GM18873 (cell line): Measurements from ENCODE around the gene ABHD4.
"Not testable (repeated sequence)": the region's sequence is repeated elsewhere in the genome, so short reads cannot be mapped to it uniquely, and the experiment has no call there.

Experiments
- ATAC-seq: cut with Tn5 transposase; IDR thresholded peaks from one replicate; pipeline ENCODE4 v1.9.1; 2021; ENCODE audit warnings: mild to moderate bottlenecking, moderate library complexity, moderate number of reproducible peaks; ENCODE audit not compliant: unreplicated experiment, low FRiP score

ABHD4 gene

DNA sequence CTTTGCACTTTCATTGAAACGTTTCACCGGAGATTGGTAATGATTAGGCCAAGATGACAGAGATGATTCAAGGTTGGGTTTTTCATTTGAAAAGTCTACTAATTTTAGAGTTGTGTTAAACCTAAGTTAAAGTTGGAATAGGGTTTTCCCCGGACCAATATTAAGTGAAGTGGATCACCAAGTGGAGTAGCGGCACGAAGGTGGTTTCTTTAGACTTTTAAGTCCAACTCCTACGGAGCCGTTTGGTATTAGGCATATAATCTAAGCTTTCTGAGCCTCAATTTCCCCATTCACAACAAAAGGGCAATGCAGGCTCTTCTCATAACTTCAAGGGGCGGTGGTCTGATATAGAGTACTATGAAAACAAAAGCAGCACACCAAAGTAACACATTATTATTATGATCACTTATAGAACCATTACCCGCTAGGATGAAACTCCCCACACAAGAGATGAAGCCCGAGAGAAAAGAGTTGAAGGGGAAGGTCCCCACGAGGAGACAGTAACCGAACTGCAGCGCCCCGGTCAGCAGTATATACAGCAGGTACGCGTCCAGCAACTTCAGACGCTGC is 9.5 kb upstream of the ABHD4 start:
- ATAC-seq, result no peak

GRCh38 chr14:22589096-22589839 is 8.8 kb upstream of the ABHD4 start, which contains the start of gene DAD1:
DAD1 (minus strand) TSS chr14:22589224; CDS start chr14:22589157, 67 bp downstream.
- peak; percentile 92 for ATAC-seq

GRCh38 chr14:22593189-22593588 is 4.9 kb upstream of the ABHD4 start:
- ATAC-seq, result no peak

DNA sequence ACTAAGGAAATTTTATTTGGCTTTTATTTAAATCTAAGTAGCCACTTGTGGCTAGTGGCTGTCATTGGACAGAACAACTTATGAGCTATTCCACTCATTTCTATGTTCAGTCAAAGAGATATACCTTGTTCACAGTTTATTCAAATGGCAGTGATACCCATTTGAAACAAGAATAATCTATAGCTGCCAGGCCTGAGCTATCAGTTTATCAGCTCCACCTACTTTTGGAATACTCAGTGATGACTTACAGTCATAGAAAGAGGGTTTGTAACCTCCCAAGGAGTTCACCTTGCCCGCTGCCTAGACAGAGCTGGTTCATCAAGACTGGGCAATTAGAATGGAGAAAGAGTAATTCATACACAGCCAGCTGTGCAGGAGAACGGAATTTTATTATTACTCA is 4.5 kb upstream of the ABHD4 start:
- no peak for ATAC-seq

- no peak for ATAC-seq
Measured at GRCh38 chr14:22594156-22594716, 3.9 kb upstream of the ABHD4 start.

GRCh38 chr14:22596354-22596879 is 1.7 kb upstream of the ABHD4 start:
- ATAC-seq, result no peak

DNA sequence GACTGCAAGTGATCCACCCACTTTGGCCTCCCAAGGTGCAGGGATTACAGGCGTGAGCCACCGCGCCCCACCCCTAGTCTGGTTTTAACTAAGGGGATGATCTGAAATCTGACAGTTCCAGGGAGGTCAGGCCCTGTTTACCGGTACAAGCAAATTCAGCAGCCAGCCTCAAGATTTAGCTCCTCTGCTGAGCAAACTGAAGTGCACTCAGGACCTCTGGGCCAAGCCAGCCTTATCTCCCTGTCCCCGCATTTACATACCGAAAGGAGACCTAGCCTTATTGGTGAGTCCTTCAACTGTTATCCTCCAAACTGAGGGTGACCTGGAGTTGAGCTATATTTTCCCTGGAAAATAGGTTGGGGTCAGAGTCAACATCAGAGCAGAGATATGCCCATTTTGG is 835 bp upstream of the ABHD4 start:
- no peak for ATAC-seq

GRCh38 chr14:22597771-22598098 is 365 bp upstream of the ABHD4 start:
- no peak for ATAC-seq

GRCh38 chr14:22598896-22599244 is 770 bp downstream of the ABHD4 start:
- no peak for ATAC-seq

DNA sequence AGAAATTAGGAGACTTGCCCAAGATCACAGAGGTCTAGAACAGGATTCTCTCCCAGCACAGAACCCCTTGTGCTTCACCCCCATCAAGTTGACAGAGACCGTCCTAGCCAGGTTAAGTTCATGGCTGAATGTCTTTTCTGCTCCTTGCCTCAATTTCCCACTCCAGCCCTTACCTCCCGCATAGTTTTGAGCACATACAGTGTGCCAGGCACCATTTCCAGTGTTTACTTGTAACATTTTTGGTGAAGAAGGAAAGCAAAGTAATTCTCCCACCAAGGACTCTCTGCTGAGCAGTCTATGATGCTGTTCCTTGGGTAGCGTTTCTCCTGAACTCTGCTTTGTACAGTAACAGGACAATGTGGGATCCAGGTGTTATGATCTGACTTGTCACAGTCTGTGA is 1.2 kb downstream of the ABHD4 start:
- no peak for ATAC-seq

- ATAC-seq, result no peak
Measured at GRCh38 chr14:22600027-22600426, 1.9 kb downstream of the ABHD4 start.

- no peak for ATAC-seq
Measured at GRCh38 chr14:22601456-22601855, 3.4 kb downstream of the ABHD4 start.

- ATAC-seq, result no peak
Measured at GRCh38 chr14:22601996-22602395, 3.9 kb downstream of the ABHD4 start.

- no peak for ATAC-seq
Measured at GRCh38 chr14:22602862-22603261, 4.8 kb downstream of the ABHD4 start.

DNA sequence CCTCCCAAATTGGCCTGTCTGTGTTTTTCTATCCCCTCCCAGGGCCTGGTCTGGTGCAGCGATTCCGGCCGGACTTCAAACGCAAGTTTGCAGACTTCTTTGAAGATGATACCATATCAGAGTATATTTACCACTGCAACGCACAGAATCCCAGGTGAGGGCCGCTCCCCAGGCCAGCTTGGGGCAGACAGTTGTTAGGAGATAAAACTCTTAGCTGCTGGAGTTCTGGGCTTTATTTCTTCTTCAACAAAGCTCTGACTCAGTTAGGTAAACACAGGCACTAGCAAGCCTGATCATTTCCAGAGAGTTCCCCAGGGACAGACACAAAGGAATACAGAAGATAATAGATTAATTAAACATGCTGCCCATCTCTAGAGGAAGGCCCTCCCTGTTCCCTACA is 8.3 kb downstream of the ABHD4 start:
- no peak for ATAC-seq

GRCh38 chr14:22607291-22607690 is 9.2 kb downstream of the ABHD4 start:
- ATAC-seq, result no peak

- no peak for ATAC-seq
Measured at GRCh38 chr14:22610931-22611330, 12.8 kb downstream of the ABHD4 start.

DNA sequence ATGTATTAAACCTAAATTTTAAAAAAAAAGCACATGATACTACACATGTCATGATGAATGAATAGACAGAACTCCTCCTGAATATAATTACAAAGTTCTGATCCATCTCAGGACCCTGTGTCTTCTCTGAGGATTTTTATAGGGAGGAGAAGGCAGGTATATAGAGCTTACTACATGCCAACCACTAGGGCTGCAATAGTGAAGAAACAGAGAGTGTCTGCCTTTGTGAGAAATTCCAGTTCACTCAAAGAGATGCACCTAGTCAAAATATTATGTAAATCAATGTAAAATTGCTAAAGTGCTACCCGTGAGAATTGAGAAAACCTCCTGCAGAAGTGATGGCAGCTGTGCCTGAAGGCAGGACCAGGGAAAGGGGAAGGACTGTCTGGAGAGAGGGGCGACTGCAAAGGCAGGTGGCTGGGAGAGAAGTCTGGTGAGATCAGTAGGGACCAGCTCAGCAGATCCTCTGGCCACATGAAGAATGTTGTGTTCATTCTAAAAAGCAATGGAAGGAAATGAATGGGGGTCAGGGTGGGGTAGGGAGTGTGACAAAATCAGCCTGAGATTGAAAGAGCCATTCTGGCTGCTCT is 15.1 kb downstream of the ABHD4 start:
- ATAC-seq, result no peak

DNA sequence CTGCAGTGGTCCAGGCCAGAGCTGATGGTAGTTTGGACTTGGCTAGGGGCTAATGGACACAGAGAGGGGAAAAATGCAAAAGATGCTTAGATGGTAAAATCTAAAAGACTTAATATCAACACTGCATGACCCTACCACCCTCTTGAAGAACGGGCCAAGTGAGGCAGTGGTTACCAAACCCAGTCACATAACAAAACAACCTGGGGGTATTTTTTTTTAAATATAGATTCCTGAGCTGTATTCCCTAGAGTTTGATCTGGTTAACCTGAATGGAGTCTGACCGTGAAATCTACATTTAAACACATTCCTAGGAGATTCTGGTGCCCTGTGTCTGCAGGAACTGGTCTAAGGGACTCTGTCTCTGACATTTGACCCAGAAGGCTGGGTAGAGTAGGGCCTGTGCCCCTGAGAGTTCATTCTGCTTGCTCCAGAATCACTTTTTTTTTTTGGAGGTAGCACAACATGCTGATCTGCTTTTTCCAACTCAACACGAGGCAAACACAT is 15.7 kb downstream of the ABHD4 start:
- ATAC-seq, result no peak

GRCh38 chr14:22614240-22614799 is 16.2 kb downstream of the ABHD4 start:
- ATAC-seq, result no peak

GRCh38 chr14:22615765-22616164 is 17.7 kb downstream of the ABHD4 start:
- ATAC-seq, result not testable (repeated sequence)
